Prostate gland (tissue), 2 donors: ENCODE results near the gene ZBTB44.

Experiments used
- CTCF ChIP-seq, 4 experiments: fragments of 200-600 bp in 2 of 4; fragments of 450-650 bp in 2 of 4; sonication (generic) in 2 of 4; IDR thresholded peaks; 1 replicate in 3 of 4; 2 replicates in 1 of 4; pipeline ENCODE4 v1.5.1; 2016 to 2019; ENCODE audit warnings: antibody characterized with exemption in 4 of 4, mild to moderate bottlenecking in 2 of 4, moderate library complexity in 2 of 4
- POLR2A ChIP-seq: fragments of 450-650 bp; IDR thresholded peaks from one replicate; pipeline ENCODE4 v1.6.1; 2016; ENCODE audit warnings: antibody characterized with exemption, mild to moderate bottlenecking
- POLR2AphosphoS5 ChIP-seq: sonication (generic); formaldehyde crosslinking; IDR thresholded peaks from one replicate; pipeline ENCODE4 v1.6.1; 2017; ENCODE audit warnings: antibody characterized with exemption

GRCh38 chr11:130191896-130192295 is 122.8 kb downstream of the ZBTB44 start:
- TF ChIP-seq POLR2AphosphoS5 (no peak), CTCF (IDR thresholded peaks at IDR 0.05) (no peak), POLR2A (no peak)
